ENCODE data around the gene CFAP299.

DNA sequence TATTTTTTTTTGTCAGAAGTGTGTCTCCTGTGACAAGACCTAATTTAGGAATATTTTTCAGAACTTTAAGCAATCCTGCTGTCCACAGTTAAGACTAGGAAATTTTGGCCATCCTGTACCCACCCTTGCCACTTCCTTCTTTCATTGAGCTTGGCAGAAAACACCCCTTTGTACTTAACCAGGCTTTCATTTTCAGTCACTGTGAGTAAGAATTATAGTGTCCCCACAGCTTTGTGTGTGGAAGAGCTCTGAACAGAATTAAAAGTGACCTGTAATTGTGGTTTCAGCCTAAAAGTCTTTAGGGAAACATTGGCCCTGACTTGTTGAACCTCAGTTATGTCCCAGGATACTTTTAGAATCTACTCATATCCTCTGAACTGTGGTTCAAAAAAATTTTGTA is 541.3 kb downstream of the CFAP299 start:
- TF ChIP-seq POLR2A (IDR thresholded peaks at IDR 0.05; ENCODE audit: low read length) (no peak), GATA1 (IDR thresholded peaks at IDR 0.05; ENCODE audit: low read depth, low read length) (no peak)
